BE2C (cell line): ENCODE measurements around the gene ZBTB42.

ENCODE experiments used
- DNase-seq: peaks from one replicate; pipeline ENCODE4 v3.0.0-alpha.2; 2020
- H3K27me3 ChIP-seq: fragments of 250-450 bp; sonication (Bioruptor Pico); 2 replicates; pipeline ENCODE4 v1.5.1; 2020; ENCODE audit warnings: mild to moderate bottlenecking
- H3K36me3 ChIP-seq: fragments of 250-450 bp; sonication (Bioruptor Pico); 2 replicates; pipeline ENCODE4 v1.5.1; 2020; ENCODE audit warnings: mild to moderate bottlenecking
- H3K4me1 ChIP-seq: fragments of 250-450 bp; sonication (Bioruptor Pico); 2 replicates; pipeline ENCODE4 v1.5.1; 2020
- H3K4me3 ChIP-seq: 2 replicates; pipeline ENCODE4 v1.5.1; 2011; ENCODE audit warnings: low read depth, low read length
- H3K9me3 ChIP-seq: fragments of 250-450 bp; sonication (Bioruptor Pico); 2 replicates; pipeline ENCODE4 v1.5.1; 2020
- TF ChIP-seq, protein P1 (sequence below): IDR thresholded peaks from 2 replicates; pipeline ENCODE4 v1.5.1; 2012; ENCODE audit warnings: mild to moderate bottlenecking, low read depth, low read length

ZBTB42 gene

DNA sequence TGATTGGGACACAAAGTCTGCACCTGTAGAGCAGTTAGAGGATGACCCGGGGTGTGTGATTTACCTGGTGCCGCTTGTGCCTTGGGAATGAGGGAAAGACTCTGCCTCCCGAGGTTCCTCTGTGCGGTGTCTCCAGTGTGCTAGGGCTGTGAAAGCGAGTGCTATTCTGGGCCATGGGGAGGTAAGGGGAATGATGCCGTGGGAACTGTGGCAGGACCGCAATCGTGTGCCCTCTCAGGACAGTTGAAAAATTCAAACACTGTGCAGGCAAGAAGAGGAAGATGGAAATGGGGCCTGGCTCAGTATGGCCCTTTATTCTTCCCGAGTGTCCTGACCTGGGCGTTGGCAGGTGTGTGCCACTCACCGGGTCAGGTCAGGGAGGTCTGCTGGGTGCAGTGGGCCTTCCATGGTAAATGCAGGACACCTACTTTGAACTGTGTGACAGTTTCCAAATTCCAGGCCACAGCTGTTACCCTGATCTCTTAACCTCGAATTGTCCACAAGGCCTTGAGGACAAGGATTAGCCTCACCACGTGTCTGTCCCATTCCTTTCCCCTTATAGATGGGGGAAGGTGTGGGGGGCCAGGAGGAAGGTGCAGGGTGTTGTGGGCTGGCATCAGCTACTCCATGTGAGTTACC, 46.6 kb upstream of the ZBTB42 start:
- TF ChIP-seq, protein P1, sequence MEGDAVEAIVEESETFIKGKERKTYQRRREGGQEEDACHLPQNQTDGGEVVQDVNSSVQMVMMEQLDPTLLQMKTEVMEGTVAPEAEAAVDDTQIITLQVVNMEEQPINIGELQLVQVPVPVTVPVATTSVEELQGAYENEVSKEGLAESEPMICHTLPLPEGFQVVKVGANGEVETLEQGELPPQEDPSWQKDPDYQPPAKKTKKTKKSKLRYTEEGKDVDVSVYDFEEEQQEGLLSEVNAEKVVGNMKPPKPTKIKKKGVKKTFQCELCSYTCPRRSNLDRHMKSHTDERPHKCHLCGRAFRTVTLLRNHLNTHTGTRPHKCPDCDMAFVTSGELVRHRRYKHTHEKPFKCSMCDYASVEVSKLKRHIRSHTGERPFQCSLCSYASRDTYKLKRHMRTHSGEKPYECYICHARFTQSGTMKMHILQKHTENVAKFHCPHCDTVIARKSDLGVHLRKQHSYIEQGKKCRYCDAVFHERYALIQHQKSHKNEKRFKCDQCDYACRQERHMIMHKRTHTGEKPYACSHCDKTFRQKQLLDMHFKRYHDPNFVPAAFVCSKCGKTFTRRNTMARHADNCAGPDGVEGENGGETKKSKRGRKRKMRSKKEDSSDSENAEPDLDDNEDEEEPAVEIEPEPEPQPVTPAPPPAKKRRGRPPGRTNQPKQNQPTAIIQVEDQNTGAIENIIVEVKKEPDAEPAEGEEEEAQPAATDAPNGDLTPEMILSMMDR, result no peak
- Histone ChIP-seq H3K27me3 (no peaks in the 10 kb centered on the region), H3K36me3 (peaks cover 33% of the 10 kb centered on the region), H3K4me1 (no peaks in the 10 kb centered on the region), H3K9me3 (peaks cover 3% of the 10 kb centered on the region; the same call in 1 of the 2 replicates), H3K4me3 (peak overlapping the region; percentile 89)
- DNase-seq, result no peak

DNA sequence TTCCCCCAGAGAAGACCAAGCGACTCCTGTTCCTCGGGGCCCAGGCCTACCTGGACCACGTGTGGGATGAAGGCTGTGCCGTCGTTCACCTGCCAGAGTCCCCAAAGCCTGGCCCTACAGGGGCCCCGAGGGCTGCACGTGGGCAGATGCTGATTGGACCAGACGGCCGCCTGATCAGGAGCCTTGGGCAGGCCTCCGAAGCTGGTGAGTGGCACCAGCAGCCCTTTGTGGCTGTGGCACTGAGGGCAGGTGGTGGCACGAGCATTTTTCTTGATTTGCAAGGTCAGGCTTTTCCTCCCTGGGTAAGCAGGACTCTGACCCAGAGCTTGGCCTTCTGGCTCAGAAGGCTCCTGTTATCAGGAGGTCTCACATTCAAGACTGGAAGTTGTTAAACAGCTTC, 45.3 kb upstream of the ZBTB42 start:
- H3K27me3 ChIP-seq, result no peaks in the 10 kb centered on the region
- H3K4me1 ChIP-seq, result no peaks in the 10 kb centered on the region
- no peak overlapping the region for H3K4me3 ChIP-seq
- no peak for DNase-seq
- peaks cover 3% of the 10 kb centered on the region; the same call in 1 of the 2 replicates for H3K9me3 ChIP-seq
- H3K36me3 ChIP-seq, result peaks cover 40% of the 10 kb centered on the region
- TF ChIP-seq, protein P1, result no peak

DNA sequence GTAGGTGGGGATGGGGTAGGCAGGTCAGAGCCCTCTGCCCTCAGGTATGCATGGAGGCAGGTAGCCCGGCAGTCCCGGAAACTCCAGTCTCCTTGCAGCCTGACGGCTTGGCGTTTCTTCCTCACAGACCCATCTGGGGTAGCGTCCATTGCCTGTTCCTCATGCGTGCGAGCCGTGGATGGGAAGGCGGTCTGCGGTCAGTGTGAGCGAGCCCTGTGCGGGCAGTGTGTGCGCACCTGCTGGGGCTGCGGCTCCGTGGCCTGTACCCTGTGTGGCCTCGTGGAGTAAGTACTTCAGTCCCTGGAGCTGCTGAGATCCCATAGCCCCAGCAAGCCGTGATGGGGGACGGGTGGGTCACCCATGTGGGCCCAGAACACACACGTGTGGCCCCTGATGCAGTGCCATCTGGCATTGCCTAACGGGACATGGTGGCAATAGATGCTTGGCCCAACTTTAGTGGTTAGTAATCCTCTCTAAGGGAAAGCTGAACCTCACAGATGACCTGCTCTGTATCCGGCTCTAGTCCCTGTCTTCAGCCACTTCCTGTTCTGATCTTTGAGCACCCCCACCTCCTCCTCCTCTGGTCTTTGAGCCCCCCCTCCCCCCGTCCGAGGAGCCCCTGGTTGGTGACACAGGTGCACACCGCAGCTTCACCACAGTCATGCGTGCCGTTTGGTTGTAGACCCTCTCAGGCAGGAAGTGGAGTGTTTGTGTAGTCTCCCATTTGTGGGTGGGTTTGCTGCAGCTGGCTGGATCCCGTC, 44.2 kb upstream of the ZBTB42 start:
- TF ChIP-seq, protein P1, result no peak
- H3K4me3 ChIP-seq, result no peak overlapping the region
- H3K27me3 ChIP-seq, result no peaks in the 10 kb centered on the region
- peaks cover 40% of the 10 kb centered on the region for H3K36me3 ChIP-seq
- no peak for DNase-seq
- no peaks in the 10 kb centered on the region for H3K4me1 ChIP-seq
- peaks cover 3% of the 10 kb centered on the region; the same call in 1 of the 2 replicates for H3K9me3 ChIP-seq

DNA sequence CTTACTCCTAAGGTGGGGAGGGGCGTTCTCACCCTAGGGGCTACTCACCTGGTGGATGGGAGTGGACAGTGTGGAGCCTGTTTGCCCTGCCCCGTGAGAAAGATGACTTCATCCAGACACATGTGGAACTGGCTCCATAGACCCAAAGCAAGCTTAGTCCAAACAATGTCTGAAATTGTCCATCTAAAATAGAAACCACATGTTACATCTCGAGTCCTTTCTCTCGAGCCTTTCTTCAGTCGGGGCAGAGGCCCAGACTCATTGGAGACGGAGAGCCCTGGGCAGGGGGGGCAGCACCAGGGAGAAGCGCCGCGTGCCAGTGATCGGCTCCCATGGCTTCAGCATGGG, 43.7 kb upstream of the ZBTB42 start:
- TF ChIP-seq, protein P1, result no peak
- Histone ChIP-seq H3K4me1 (no peaks in the 10 kb centered on the region), H3K36me3 (peaks cover 40% of the 10 kb centered on the region), H3K4me3 (no peak overlapping the region), H3K9me3 (no peaks in the 10 kb centered on the region), H3K27me3 (no peaks in the 10 kb centered on the region)
- DNase-seq, result no peak

DNA sequence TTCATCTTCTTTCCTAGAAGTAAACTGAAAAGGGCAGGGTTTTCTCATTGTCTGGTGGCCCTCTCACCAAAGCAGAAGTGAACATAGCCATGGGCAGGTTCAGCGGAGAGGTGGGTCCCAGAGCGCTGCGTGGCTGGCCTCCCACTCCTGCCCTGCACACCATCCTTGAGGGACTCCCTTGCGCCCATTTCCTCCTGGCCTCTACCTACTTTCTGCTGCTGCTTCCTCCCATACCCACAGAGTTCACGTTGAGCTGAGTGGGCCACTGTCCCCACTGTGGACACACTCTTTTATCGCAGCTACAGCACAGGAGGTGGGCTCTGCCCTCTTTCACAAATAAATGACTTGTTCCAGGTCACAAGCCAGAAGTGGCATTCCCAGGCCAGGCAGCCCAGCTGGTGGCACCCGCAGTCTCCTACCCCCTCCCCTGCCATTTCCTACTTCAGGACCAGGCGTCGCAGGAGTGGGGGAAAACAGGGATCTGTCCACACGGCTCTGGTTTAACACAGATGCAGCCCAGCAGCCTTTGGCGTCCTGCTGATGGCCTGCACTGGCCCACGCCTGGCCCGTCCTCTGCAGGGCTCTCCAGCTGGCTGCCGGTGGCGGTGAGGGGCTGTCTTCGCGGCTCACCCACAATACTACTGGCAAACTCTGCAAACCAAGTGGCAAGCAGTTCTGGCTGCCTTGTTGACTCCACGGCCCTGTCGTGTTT, 43.1 kb upstream of the ZBTB42 start:
- Histone ChIP-seq H3K4me3 (no peak overlapping the region), H3K27me3 (no peaks in the 10 kb centered on the region), H3K9me3 (no peaks in the 10 kb centered on the region), H3K36me3 (peaks cover 40% of the 10 kb centered on the region), H3K4me1 (no peaks in the 10 kb centered on the region)
- no peak for DNase-seq
- TF ChIP-seq, protein P1, result no peak
